ENCODE results near the gene C10orf71. TPM values are rescaled to one million over a fixed set of nuclear protein-coding genes. Genes with fewer than 3 reads are reported as not detected.

C10orf71 gene
- total RNA-seq, 1 experiment from 2014 or later, result not detected

- TF ChIP-seq SIN3A (IDR thresholded peaks at IDR 0.05; ENCODE audit: borderline replicate concordance, insufficient read depth, low read depth, low read length) (no peak), TCF7L2 (IDR thresholded peaks at IDR 0.05; ENCODE audit: low read depth, low read length) (no peak), POLR2AphosphoS5 (IDR thresholded peaks at IDR 0.05; ENCODE audit: low read depth, low read length) (no peak), REST (IDR thresholded peaks at IDR 0.05; ENCODE audit: insufficient read depth in 1 of 2, low read depth in 2 of 2, low read length in 1 of 2) (no peak), CTCF (IDR thresholded peaks at IDR 0.05) (no peak)
- Histone ChIP-seq H3K9me3 (ENCODE audit: control insufficient read depth, insufficient read depth, low read depth, low read length) (no peaks in the 10 kb centered on the region), H3K4me1 (ENCODE audit: control insufficient read depth, insufficient read depth, low read length) (no peaks in the 10 kb centered on the region), H3K27ac (ENCODE audit: low read length) (no peak overlapping the region), H3K27me3 (ENCODE audit: control insufficient read depth, insufficient read depth, low read length) (peaks cover 8% of the 10 kb centered on the region; the same call in 1 of the 2 replicates), H3K36me3 (ENCODE audit: control insufficient read depth, insufficient read depth, low read length) (no peaks in the 10 kb centered on the region), H3K4me3 (ENCODE audit: low read depth in 2 of 2, low read length in 2 of 2) (no peak overlapping the region)
- CTCF ChIA-PET, result no interaction called here
- ATAC-seq (no peak), DNase-seq (ENCODE audit: low read depth, low spot score) (no peak)
- POLR2A ChIA-PET, result no interaction called here
- BruUV-seq (replicated peaks), result no TSS peak
- intact Hi-C loops (cut with micrococcal nuclease; ENCODE audit: unreplicated experiment) (no loop called here), in situ Hi-C loops (cut with HindIII; ENCODE audit: low pct_unique_long_range_greater_than_20kb, low sequenced_read_pairs) (no loop called here)
Observed at GRCh38 chr10:49275896-49276295, 23.1 kb upstream of the C10orf71 start.

DNA sequence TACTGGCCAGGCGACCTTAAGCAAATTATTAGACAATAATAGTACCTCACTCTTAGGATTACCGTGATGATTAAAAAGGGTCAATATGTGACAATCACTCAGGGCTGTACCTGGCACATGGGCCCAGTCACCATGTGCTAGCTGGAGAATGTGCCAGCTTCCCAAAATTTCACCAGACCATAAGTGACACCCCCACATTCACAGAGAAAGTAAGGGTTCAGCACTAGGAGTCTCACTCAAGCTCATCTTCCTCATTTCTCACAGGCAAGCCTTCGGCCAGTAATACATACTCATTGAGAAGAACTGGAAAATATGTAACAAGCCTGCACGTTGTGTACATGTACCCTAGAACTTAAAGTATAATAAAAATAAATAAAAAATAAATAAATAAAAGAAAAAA, 22.4 kb upstream of the C10orf71 start:
- in situ Hi-C loops (cut with HindIII; ENCODE audit: low pct_unique_long_range_greater_than_20kb, low sequenced_read_pairs), result no loop called here
- H3K36me3 ChIP-seq (ENCODE audit: control insufficient read depth, insufficient read depth, low read length), result no peaks in the 10 kb centered on the region
- no peak for ATAC-seq
- no TSS peak for BruUV-seq (replicated peaks)
- no peaks in the 10 kb centered on the region for H3K4me1 ChIP-seq (ENCODE audit: control insufficient read depth, insufficient read depth, low read length)
- no peaks in the 10 kb centered on the region for H3K9me3 ChIP-seq (ENCODE audit: control insufficient read depth, insufficient read depth, low read depth, low read length)
- TF ChIP-seq POLR2AphosphoS5 (IDR thresholded peaks at IDR 0.05; ENCODE audit: low read depth, low read length) (no peak), CTCF (IDR thresholded peaks at IDR 0.05) (no peak), TCF7L2 (IDR thresholded peaks at IDR 0.05; ENCODE audit: low read depth, low read length) (no peak), SIN3A (IDR thresholded peaks at IDR 0.05; ENCODE audit: borderline replicate concordance, insufficient read depth, low read depth, low read length) (no peak), REST (IDR thresholded peaks at IDR 0.05; ENCODE audit: insufficient read depth in 1 of 2, low read depth in 2 of 2, low read length in 1 of 2) (no peak)
- H3K27me3 ChIP-seq (ENCODE audit: control insufficient read depth, insufficient read depth, low read length), result peaks cover 8% of the 10 kb centered on the region; the same call in 1 of the 2 replicates
- DNase-seq (ENCODE audit: low read depth, low spot score), result no peak
- ChIA-PET CTCF (no interaction called here), POLR2A (no interaction called here)
- intact Hi-C loops (cut with micrococcal nuclease; ENCODE audit: unreplicated experiment), result no loop called here
- no peak overlapping the region for H3K4me3 ChIP-seq (ENCODE audit: low read depth in 2 of 2, low read length in 2 of 2)
- no peak overlapping the region for H3K27ac ChIP-seq (ENCODE audit: low read length)
